Heart left ventricle (tissue), 13 donors: ENCODE data around the gene HTR1D.

Experiments used
- POLR2A ChIP-seq, 2 donors: fragments of 450-650 bp; IDR thresholded peaks; one replicate each; pipeline ENCODE4 v1.6.1; 2017; ENCODE audit warnings: antibody characterized with exemption in 2 of 2, mild to moderate bottlenecking in 2 of 2, moderate library complexity in 2 of 2
- TF ChIP-seq, protein P1 (sequence below), 12 donors: fragments of 200-600 bp; sonication (generic) in 4 of 12; IDR thresholded peaks; one replicate each; pipeline versions ENCODE4 v1.5.0 to v1.8.0; 2018 to 2022; ENCODE audit warnings: antibody characterized with exemption in 12 of 12, mild to moderate bottlenecking in 5 of 12
- donor health status: ischemic (EF 13 %, LVEDD 7.1; RV severe dilation, severe dysfunction).
- donor health status: DM: no; HTN: yes; CAD: no.
- donor health status: DM: no; HTN: no; CAD: no.
- donor health status: ischemic (EF 25% LVEDD 6.9; RV normal size, moderate dysfunction).
- donor health status: ischemic (EF 25% LVEDD 5.7; RV mildly dilated, moderate dysfunction).
- donor health status: ischemic (EF 35%, LVEDD 5.7; RV mildly dilated, moderate dysfunction).
- donor health status: nonischemic (EF 11% LVEDD 7.7; RV severe dilation, severe dysfunction).
- donor health status: DM: yes; HTN: yes; CAD: no.
- donor health status: PGD.
- donor health status: ischemic (EF 29% LVEDD 5.4; RV normal size, mild dysfunction).
- donor health status: nonischemic (EF 23%, LVEDD 6.1; RV moderate dilation, normal function).

DNA sequence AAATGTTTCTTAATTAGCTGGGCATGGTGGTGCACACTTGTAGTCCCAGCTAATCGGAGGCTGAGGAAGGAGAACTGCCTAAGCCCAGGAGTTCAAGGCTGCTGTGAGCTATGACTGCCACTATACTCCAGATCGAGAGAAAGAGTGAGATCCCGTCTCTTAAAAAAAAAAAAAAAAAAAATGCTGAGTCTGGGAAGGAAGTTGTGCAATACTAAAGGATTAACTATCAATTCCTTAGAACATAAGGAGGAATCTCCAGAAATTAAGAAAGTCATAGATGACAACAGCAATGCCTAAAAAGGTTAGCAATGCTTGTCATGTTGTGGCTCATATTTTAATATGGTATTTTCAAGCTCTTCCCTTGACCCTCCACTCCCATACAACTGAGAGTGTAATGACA lies 53.9 kb downstream of the HTR1D start:
- TF ChIP-seq, protein P1, sequence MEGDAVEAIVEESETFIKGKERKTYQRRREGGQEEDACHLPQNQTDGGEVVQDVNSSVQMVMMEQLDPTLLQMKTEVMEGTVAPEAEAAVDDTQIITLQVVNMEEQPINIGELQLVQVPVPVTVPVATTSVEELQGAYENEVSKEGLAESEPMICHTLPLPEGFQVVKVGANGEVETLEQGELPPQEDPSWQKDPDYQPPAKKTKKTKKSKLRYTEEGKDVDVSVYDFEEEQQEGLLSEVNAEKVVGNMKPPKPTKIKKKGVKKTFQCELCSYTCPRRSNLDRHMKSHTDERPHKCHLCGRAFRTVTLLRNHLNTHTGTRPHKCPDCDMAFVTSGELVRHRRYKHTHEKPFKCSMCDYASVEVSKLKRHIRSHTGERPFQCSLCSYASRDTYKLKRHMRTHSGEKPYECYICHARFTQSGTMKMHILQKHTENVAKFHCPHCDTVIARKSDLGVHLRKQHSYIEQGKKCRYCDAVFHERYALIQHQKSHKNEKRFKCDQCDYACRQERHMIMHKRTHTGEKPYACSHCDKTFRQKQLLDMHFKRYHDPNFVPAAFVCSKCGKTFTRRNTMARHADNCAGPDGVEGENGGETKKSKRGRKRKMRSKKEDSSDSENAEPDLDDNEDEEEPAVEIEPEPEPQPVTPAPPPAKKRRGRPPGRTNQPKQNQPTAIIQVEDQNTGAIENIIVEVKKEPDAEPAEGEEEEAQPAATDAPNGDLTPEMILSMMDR (IDR thresholded peaks at IDR 0.05) = no peak
- no peak for TF ChIP-seq POLR2A (IDR thresholded peaks at IDR 0.05)
